K562 (cell line): ENCODE measurements around the gene PNPLA2. TPM values are rescaled to one million over a fixed set of nuclear protein-coding genes. Genes with fewer than 3 reads are reported as not detected.

Experiments
- ATAC-seq: fragments of 200-7000 bp; cut with Tn5 transposase; 3 replicates; pipeline ENCODE4 v1.9.1; 2020; ENCODE audit warnings: moderate library complexity
- BruUV-seq: library from RNA; stranded (reverse); fragments of 400-500 nt; replicated peaks from 2 replicates; lab custom pipeline; 2021; lab: Mats Ljungman, UMichigan
- CTCF ChIA-PET: fragments of 300-600 bp; formaldehyde crosslinking; extraction: SDS; loops from one replicate; lab custom pipeline; 2021; ENCODE audit warnings: low intra/inter-chr PET ratio; lab: Yijun Ruan, JAX
- POLR2A ChIA-PET: fragments of 300-600, 350-650 bp; sonication (Branson Sonifier 250); formaldehyde crosslinking; extraction: SDS; loops from one replicate; lab custom pipeline; 2021; ENCODE audit warnings: antibody characterized with exemption, inconsistent platforms; lab: Yijun Ruan, JAX
- DNase-seq, 4 experiments: peaks; one replicate each; pipeline versions ENCODE4 v3.0.0 to v3.0.0-alpha.2; 2011 to 2018; ENCODE audit warnings: low spot score in 3 of 4, mixed read lengths in 3 of 4; ENCODE audit errors: extremely low read depth in 1 of 4
- FAIRE-seq: peaks from 2 replicates; lab custom pipeline; 2011; peaks lifted over from hg19 to GRCh38; lab: Jason Lieb, UNC
- H2AFZ ChIP-seq: 2 replicates; pipeline ENCODE4 v1.6.0; 2011; ENCODE audit warnings: low read depth, low read length, control low read depth, inconsistent platforms
- H3K27ac ChIP-seq: fragments of 200-600 bp; 3 replicates; pipeline ENCODE4 v1.8.0; 2011; ENCODE audit warnings: low read depth, mild to moderate bottlenecking, control low read depth, inconsistent platforms, low read length, moderate library complexity, mixed read lengths; ENCODE audit errors: extremely low read depth
- H3K27me3 ChIP-seq, 2 experiments: fragments of 300-600 bp in 1 of 2; 2 replicates in 1 of 2; 3 replicates in 1 of 2; pipeline versions ENCODE4 v1.6.0 to v1.8.0; 2011; ENCODE audit warnings: inconsistent platforms in 2 of 2, low read length in 2 of 2, mild to moderate bottlenecking in 1 of 2, mixed read lengths in 1 of 2, moderate library complexity in 1 of 2; ENCODE audit not compliant: control insufficient read depth in 2 of 2, insufficient read depth in 2 of 2
- H3K36me3 ChIP-seq: fragments of 300-600 bp; 3 replicates; pipeline ENCODE4 v1.8.0; 2011; ENCODE audit warnings: mild to moderate bottlenecking, low read length, inconsistent platforms; ENCODE audit not compliant: control insufficient read depth, insufficient read depth
- H3K4me1 ChIP-seq, 2 experiments: fragments of 200-600 bp in 1 of 2; replicated peaks in 1 of 2; 2 replicates in 1 of 2; 3 replicates in 1 of 2; pipeline versions ENCODE4 v1.5.1 to v1.8.0; 2011; ENCODE audit warnings: inconsistent platforms in 2 of 2, low read length in 2 of 2, mild to moderate bottlenecking in 1 of 2, mixed read lengths in 1 of 2, moderate library complexity in 1 of 2; ENCODE audit not compliant: control insufficient read depth in 2 of 2, insufficient read depth in 2 of 2
- H3K4me2 ChIP-seq: 2 replicates; pipeline ENCODE4 v1.6.1; 2011; ENCODE audit warnings: low read length, control low read depth, inconsistent platforms, mixed read lengths; ENCODE audit not compliant: insufficient read depth
- H3K4me3 ChIP-seq: fragments of 200-600 bp; sonication (generic), shearing (Covaris generic); 2 replicates; pipeline ENCODE4 v1.5.1; 2016; ENCODE audit warnings: control low read depth, inconsistent platforms
- H3K79me2 ChIP-seq: fragments of 200-600 bp; 3 replicates; pipeline ENCODE4 v1.8.0; 2011; ENCODE audit warnings: low read length, inconsistent platforms; ENCODE audit not compliant: control insufficient read depth, insufficient read depth
- H3K9ac ChIP-seq, 2 experiments: 2 replicates each; pipeline versions ENCODE4 v1.6.0 to v1.6.1; 2011; ENCODE audit warnings: low read depth in 2 of 2, low read length in 2 of 2, control low read depth in 1 of 2, inconsistent platforms in 1 of 2, mild to moderate bottlenecking in 1 of 2, mixed read lengths in 1 of 2; ENCODE audit not compliant: insufficient read depth in 1 of 2
- H3K9me1 ChIP-seq: one replicate; pipeline ENCODE4 v1.6.0; 2011; ENCODE audit warnings: inconsistent platforms, mild to moderate bottlenecking, low read length, moderate library complexity; ENCODE audit not compliant: control insufficient read depth, insufficient read depth
- H3K9me3 ChIP-seq: replicated peaks from 2 replicates; pipeline ENCODE4 v1.5.1; 2011; ENCODE audit warnings: low read depth, low read length, inconsistent platforms; ENCODE audit not compliant: control insufficient read depth, insufficient read depth
- H4K20me1 ChIP-seq: replicated peaks from 2 replicates; pipeline ENCODE4 v1.6.1; 2011; ENCODE audit warnings: low read length, inconsistent platforms, mixed read lengths; ENCODE audit not compliant: control insufficient read depth, insufficient read depth
- HCFC1 ChIP-seq: IDR thresholded peaks from 2 replicates; pipeline ENCODE4 v1.6.1; 2012; ENCODE audit warnings: low read depth, low read length, improper control_type of control experiment
- LCOR ChIP-seq: sonication (generic); formaldehyde crosslinking; IDR thresholded peaks from 2 replicates; pipeline ENCODE4 v1.8.0; 2022; ENCODE audit warnings: mild to moderate bottlenecking, missing genetic modification reagents
- POLR2G ChIP-seq: fragments of 200-400 bp; formaldehyde crosslinking; IDR thresholded peaks from 2 replicates; pipeline ENCODE4 v1.6.1; 2017; ENCODE audit warnings: low read depth, mild to moderate bottlenecking, antibody characterized with exemption, low read length, moderate library complexity
- RBM22 ChIP-seq: fragments of 200-400 bp; formaldehyde crosslinking; IDR thresholded peaks from 2 replicates; pipeline ENCODE4 v1.6.1; 2018; ENCODE audit warnings: low read length, low read depth; ENCODE audit not compliant: poor library complexity, severe bottlenecking
- SAP30 ChIP-seq: fragments of 200-600 bp; sonication (generic); IDR thresholded peaks from 2 replicates; pipeline ENCODE4 v1.6.1; 2012; ENCODE audit warnings: borderline replicate concordance, low read depth, mild to moderate bottlenecking, moderate library complexity, low read length, control low read depth, inconsistent platforms; ENCODE audit not compliant: insufficient read depth, poor library complexity, severe bottlenecking
- STAT5A ChIP-seq: IDR thresholded peaks from 2 replicates; pipeline ENCODE4 v1.6.1; 2012; ENCODE audit warnings: low read length, inconsistent platforms, borderline replicate concordance
- WGBS: fragments of 100-300 bp; shearing (Covaris generic); methylation state at CpG from one replicate; pipeline ENCODE4 v1.1.6; 2016; ENCODE audit warnings: low coverage, mixed read lengths; ENCODE audit not compliant: insufficient coverage; ENCODE audit errors: missing lambda C conversion rate; 5-methylcytosine and 5-hydroxymethylcytosine counted together
- in situ Hi-C: fragments of 300-500 bp; cut with MboI; formaldehyde crosslinking; loops from 4 replicates; pipeline ENCODE4 v1.15.0; 2018; ENCODE audit warnings: inconsistent platforms, mixed read lengths
- intact Hi-C: fragments of 100-400 bp; cut with micrococcal nuclease; formaldehyde crosslinking; loops from 2 replicates; pipeline ENCODE4 v1.14.2; 2022
- polyA plus RNA-seq, 8 experiments: library from polyadenylated mRNA; depleted of rRNA in 4 of 8; stranded (reverse) in 5 of 8; unstranded in 3 of 8; fragments of >200 nt; fragmentation: Nextera tagmentation in 2 of 8; fragmentation: Illumina TruSeq in 1 of 8; extraction: Ambion mirVana in 2 of 8; extraction: Trizol in 1 of 8; gene quantifications; 2 replicates each; pipeline versions ENCODE4 v1.2.1 to v1.2.3, GENCODE V29; 2011 to 2014; ENCODE audit warnings: inconsistent platforms in 1 of 8, missing spikeins in 1 of 8
- total RNA-seq, 7 experiments: library from RNA; depleted of rRNA in 6 of 7; stranded (reverse); fragments of >200 nt in 6 of 7; fragmentation: Illumina TruSeq in 2 of 7; extraction: Trizol in 2 of 7; gene quantifications; 2 replicates each; pipeline versions ENCODE4 v1.2.1 to v1.2.3, GENCODE V29; 2011 to 2021; ENCODE audit warnings: low replicate concordance in 1 of 7
- TF ChIP-seq, protein P1 (sequence below): IDR thresholded peaks from 2 replicates; pipeline ENCODE4 v1.6.1; 2016; ENCODE audit warnings: missing genetic modification characterization, missing compliant biosample characterization

Gene PNPLA2
- total and polyA plus RNA-seq, 9 of the 15 experiments (the other 6 are each of a cell fraction or from before 2014, with no cell fraction given), result 0.39 to 87.1 (median 8.4) TPM

DNA sequence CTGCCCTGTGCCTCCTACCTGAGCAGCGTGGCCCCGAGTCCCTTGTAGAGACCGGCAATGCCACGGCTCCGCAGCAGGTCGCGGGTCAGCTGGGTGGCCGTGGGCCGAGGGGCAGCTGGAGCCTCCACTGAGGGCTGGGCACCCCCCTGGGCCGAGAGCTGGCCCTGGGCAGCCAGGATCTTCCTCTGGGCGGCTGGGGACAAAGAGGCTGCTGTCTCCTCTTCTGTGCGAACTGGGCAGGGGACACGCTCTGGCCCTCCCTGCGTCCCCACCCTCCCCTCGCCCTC lies 26.2 kb upstream of the PNPLA2 start:
- H2AFZ ChIP-seq, result no peak overlapping the region

DNA sequence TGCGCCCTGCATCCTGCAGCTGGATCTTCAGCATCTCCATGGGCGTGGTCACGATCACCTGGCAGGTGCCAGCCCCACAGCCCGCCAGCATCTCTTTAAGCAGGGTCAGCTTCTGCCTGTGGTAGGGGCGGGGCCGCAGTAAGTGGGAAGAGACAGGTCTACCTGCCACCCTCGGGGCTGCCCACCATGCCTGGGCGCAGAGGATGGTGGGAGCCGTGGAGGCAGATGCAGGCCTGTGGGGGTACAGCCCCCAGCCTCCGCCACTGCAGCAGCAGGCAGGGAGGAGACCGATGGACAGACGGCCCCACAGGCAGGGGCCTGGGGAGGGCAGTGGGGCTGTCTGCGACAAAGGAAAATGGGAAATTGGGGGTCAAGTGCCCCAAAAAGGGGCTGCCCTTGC lies 25.8 kb upstream of the PNPLA2 start:
- FAIRE-seq (no peak), ATAC-seq (no peak), DNase-seq (no peak)
- Histone ChIP-seq H3K27ac (no peak overlapping the region), H3K4me3 (no peak overlapping the region), H3K9me3 (no peaks in the 10 kb centered on the region), H3K4me1 (peaks cover 7 to 89% of the 10 kb centered on the region in 2 experiments), H2AFZ (no peak overlapping the region), H4K20me1 (no peaks in the 10 kb centered on the region), H3K79me2 (peaks cover 26% of the 10 kb centered on the region), H3K9ac (no peak overlapping the region), H3K9me1 (peaks cover 3% of the 10 kb centered on the region), H3K36me3 (peaks cover 31% of the 10 kb centered on the region; the same call in 1 of the 3 replicates), H3K27me3 (no peaks in the 10 kb centered on the region), H3K4me2 (no peak overlapping the region)
- 91% methylated on average over 10 of the region's 13 CpGs for WGBS
- in situ Hi-C loops (no loop called here), intact Hi-C loops (loop anchor here (10.0 kb wide), 1 partner anchor 228 kb away; the partner anchor contains the start of genes LMNTD2 and RASSF7)
- POLR2A ChIA-PET, result interaction anchor here (0.5 to 1.3 kb wide), 6 partner anchors 9 to 54 kb away, joined by 3 to 4 read pairs (median 3); partner anchors contain the start of genes PIDD1 and TALDO1
- no TSS peak for BruUV-seq
- no peak for TF ChIP-seq STAT5A
- TF ChIP-seq SAP30, result no peak
- peak; percentile 3 for TF ChIP-seq RBM22
- CTCF ChIA-PET, result no interaction called here

More for the DNA sequence above, 26.2 kb upstream of the PNPLA2 start:
- TF ChIP-seq, protein P1, sequence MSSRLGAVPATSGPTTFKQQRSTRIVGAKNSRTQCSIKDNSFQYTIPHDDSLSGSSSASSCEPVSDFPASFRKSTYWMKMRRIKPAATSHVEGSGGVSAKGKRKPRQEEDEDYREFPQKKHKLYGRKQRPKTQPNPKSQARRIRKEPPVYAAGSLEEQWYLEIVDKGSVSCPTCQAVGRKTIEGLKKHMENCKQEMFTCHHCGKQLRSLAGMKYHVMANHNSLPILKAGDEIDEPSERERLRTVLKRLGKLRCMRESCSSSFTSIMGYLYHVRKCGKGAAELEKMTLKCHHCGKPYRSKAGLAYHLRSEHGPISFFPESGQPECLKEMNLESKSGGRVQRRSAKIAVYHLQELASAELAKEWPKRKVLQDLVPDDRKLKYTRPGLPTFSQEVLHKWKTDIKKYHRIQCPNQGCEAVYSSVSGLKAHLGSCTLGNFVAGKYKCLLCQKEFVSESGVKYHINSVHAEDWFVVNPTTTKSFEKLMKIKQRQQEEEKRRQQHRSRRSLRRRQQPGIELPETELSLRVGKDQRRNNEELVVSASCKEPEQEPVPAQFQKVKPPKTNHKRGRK (tag), result no peak
- TF ChIP-seq HCFC1 (no peak), LCOR (CRISPR knock-in tag) (no peak), POLR2G (peak; percentile 40; the same call in 1 of the 2 replicates)
- CTCF ChIA-PET, result no interaction called here
- no TSS peak for BruUV-seq
- intact Hi-C loops, result loop anchor here (10.0 kb wide), 1 partner anchor 228 kb away; the partner anchor contains the start of genes LMNTD2 and RASSF7
- in situ Hi-C loops, result no loop called here
- FAIRE-seq, result no peak
- no peaks in the 10 kb centered on the region for H3K9me3 ChIP-seq
- no peaks in the 10 kb centered on the region for H4K20me1 ChIP-seq
- H3K79me2 ChIP-seq, result peaks cover 23% of the 10 kb centered on the region
- H3K4me1 ChIP-seq, result peaks cover 7 to 89% of the 10 kb centered on the region in 2 experiments
- WGBS, result no CpG with 5 or more reads among the region's 15 CpGs
- POLR2A ChIA-PET, result interaction anchor here (0.5 to 0.7 kb wide), 2 partner anchors 8 to 34 kb away, joined by 3 to 5 read pairs; no protein-coding TSS in a partner anchor
- H3K4me2 ChIP-seq, result no peak overlapping the region
- no peaks in the 10 kb centered on the region for H3K27me3 ChIP-seq
- H3K9ac ChIP-seq, result no peak overlapping the region
- peaks cover 3% of the 10 kb centered on the region for H3K9me1 ChIP-seq
- ATAC-seq, result no peak
- no peak overlapping the region for H3K4me3 ChIP-seq
- DNase-seq, result no peak
- H3K27ac ChIP-seq, result no peak overlapping the region
- H3K36me3 ChIP-seq, result peaks cover 31% of the 10 kb centered on the region; the same call in 1 of the 3 replicates
